Nephron (organoid): ENCODE data around the gene TMEM100.

Experiments
- H3K27ac Mint-ChIP-seq, 3 experiments: 2 replicates each; pipeline ENCODE4 v1.8.0; 2020; ENCODE audit warnings: mixed read lengths in 3 of 3, mild to moderate bottlenecking in 2 of 3, moderate library complexity in 1 of 3
- H3K27me3 Mint-ChIP-seq: 2 replicates; pipeline ENCODE4 v1.8.0; 2021; ENCODE audit warnings: low read depth, mild to moderate bottlenecking, moderate library complexity, mixed read lengths
- H3K36me3 Mint-ChIP-seq: 2 replicates; pipeline ENCODE4 v1.8.0; 2020; ENCODE audit warnings: low read depth, mixed read lengths
- H3K4me1 Mint-ChIP-seq: 2 replicates; pipeline ENCODE4 v1.8.0; 2020; ENCODE audit warnings: mixed read lengths
- H3K4me3 Mint-ChIP-seq, 3 experiments: 2 replicates each; pipeline ENCODE4 v1.8.0; 2020; ENCODE audit warnings: mild to moderate bottlenecking in 3 of 3, mixed read lengths in 3 of 3, moderate library complexity in 2 of 3
- H3K9me3 Mint-ChIP-seq: 2 replicates; pipeline ENCODE4 v1.8.0; 2020; ENCODE audit warnings: mixed read lengths
- CTCF ChIP-seq, 3 experiments: fragments of 200-600 bp; sonication (generic); IDR thresholded peaks; one replicate each; pipeline ENCODE4 v1.5.0; 2021; ENCODE audit warnings: antibody characterized with exemption in 3 of 3; ENCODE audit not compliant: unreplicated experiment in 3 of 3

TMEM100 gene

DNA sequence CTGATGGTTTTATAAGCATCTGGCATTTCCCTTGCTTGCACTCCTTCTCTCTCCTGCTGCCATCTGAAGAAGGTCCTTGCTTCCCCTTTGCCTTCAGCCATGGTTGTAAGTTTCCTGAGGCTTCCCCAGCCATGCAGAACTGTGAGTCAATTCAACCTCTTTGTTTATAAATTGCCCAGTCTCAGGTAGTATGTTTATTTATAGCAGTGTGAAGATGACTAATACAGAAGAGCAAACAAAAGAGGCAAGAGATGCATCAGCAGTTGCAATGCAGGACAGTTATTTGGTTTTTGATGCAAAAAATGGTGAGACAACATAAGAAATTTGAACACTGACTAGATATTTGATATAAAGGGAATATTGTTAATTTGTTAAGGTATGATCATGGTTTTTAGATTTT is 16.8 kb downstream of the TMEM100 start:
- Mint-ChIP-seq H3K4me1 (peaks cover 15% of the 10 kb centered on the region), H3K27me3 (peaks cover 23% of the 10 kb centered on the region), H3K27ac (no peak overlapping the region), H3K4me3 (no peak overlapping the region), H3K9me3 (peaks cover 6% of the 10 kb centered on the region), H3K36me3 (peaks cover 4% of the 10 kb centered on the region)
- TF ChIP-seq CTCF (IDR thresholded peaks at IDR 0.05; ENCODE audit: unreplicated experiment in 3 of 3) = no peak

DNA sequence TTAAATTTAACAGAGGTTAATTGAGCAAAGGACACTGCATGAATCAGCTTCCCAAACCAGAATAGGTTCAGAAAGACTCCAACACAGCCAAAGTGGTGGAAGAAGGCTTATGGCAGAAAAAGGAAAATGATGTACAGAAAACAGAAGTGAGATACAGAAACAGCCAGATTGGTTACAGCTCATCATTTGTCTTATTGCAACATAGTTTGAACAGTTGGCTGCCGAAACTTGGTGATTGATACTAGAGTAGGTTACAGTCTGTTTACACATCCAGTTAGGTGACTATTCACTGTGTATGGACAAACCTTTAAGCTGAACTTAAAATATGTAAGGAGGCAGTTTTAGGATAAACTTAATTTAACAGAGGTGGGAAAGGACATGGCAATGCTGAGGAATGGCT is 18.3 kb downstream of the TMEM100 start:
- peaks cover 6% of the 10 kb centered on the region for H3K9me3 Mint-ChIP-seq
- no peak for TF ChIP-seq CTCF (IDR thresholded peaks at IDR 0.05; ENCODE audit: unreplicated experiment in 3 of 3)
- peaks cover 19% of the 10 kb centered on the region for H3K4me1 Mint-ChIP-seq
- no peak overlapping the region for H3K4me3 Mint-ChIP-seq
- peaks cover 5% of the 10 kb centered on the region for H3K36me3 Mint-ChIP-seq
- no peak overlapping the region for H3K27ac Mint-ChIP-seq
- peaks cover 23% of the 10 kb centered on the region for H3K27me3 Mint-ChIP-seq

- no peak for TF ChIP-seq CTCF (IDR thresholded peaks at IDR 0.05; ENCODE audit: unreplicated experiment in 3 of 3)
Measured at GRCh38 chr17:55702150-55702549, 20.5 kb downstream of the TMEM100 start.

GRCh38 chr17:55699181-55699860 is 23.3 kb downstream of the TMEM100 start:
- H3K4me3 Mint-ChIP-seq = no peak overlapping the region
- no peak for TF ChIP-seq CTCF (IDR thresholded peaks at IDR 0.05; ENCODE audit: unreplicated experiment in 3 of 3)
- peaks cover 6% of the 10 kb centered on the region for H3K9me3 Mint-ChIP-seq
- peaks cover 11% of the 10 kb centered on the region for H3K4me1 Mint-ChIP-seq
- peaks cover 11% of the 10 kb centered on the region for H3K27me3 Mint-ChIP-seq
- H3K27ac Mint-ChIP-seq = peak overlapping the region; percentile 44 to 70 (median 51)
- peaks cover 5% of the 10 kb centered on the region for H3K36me3 Mint-ChIP-seq

More at GRCh38 chr17:55702150-55702549, 20.5 kb downstream of the TMEM100 start:
- Mint-ChIP-seq H3K4me3 (no peak overlapping the region), H3K27me3 (peaks cover 19% of the 10 kb centered on the region), H3K36me3 (peaks cover 5% of the 10 kb centered on the region), H3K9me3 (peaks cover 6% of the 10 kb centered on the region), H3K27ac (peak overlapping the region in 1 of 3 experiments; percentile 16), H3K4me1 (peaks cover 11% of the 10 kb centered on the region)

DNA sequence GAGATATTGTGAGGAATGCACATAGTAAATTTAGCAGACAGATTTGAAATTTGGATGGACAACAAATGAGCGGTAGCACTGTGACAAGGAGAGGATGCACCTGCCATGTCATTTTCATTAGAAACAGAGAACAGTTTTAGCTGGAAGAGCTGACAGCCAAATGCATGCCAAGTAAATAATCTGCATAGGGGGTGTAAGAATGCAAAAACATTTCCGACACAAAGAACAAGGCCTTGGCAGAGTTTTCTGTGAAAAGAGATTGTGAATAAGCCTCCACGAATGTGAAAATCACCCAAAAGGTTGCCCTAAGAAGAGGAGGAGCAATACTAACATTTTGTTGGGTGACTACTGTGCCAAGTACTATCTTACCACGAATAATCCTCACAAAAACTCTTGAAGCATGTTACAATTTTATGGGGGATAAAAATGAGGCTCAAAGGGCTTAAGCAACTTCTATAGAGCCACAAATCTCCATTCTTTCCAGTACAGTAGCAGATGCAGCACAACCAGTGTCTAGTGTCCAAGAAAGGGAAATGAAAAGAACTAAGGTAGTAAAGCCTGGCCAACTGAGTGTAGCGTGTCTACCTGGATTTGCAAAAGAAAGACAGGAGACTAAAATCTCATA is 28.3 kb downstream of the TMEM100 start:
- Mint-ChIP-seq H3K9me3 (no peaks in the 10 kb centered on the region), H3K4me1 (peaks cover 15% of the 10 kb centered on the region), H3K27ac (no peak overlapping the region), H3K27me3 (peaks cover 7% of the 10 kb centered on the region), H3K4me3 (no peak overlapping the region), H3K36me3 (no peaks in the 10 kb centered on the region)
- TF ChIP-seq CTCF (IDR thresholded peaks at IDR 0.05; ENCODE audit: unreplicated experiment in 3 of 3) = no peak
